GM21447 (cell line): ENCODE measurements around the gene C12orf43.

ENCODE experiments used
- ATAC-seq: cut with Tn5 transposase; IDR thresholded peaks from one replicate; pipeline ENCODE4 v1.9.1; 2021; ENCODE audit not compliant: unreplicated experiment

The C12orf43 gene

GRCh38 chr12:120999191-121000120 is 16.8 kb downstream of the C12orf43 start:
- no peak for ATAC-seq

GRCh38 chr12:120998435-120998834 is 17.9 kb downstream of the C12orf43 start:
- no peak for ATAC-seq

- no peak for ATAC-seq
Observed at GRCh38 chr12:120997448-120997847, 18.8 kb downstream of the C12orf43 start.

- no peak for ATAC-seq
Observed at GRCh38 chr12:120996133-120996746, 20.0 kb downstream of the C12orf43 start.

DNA sequence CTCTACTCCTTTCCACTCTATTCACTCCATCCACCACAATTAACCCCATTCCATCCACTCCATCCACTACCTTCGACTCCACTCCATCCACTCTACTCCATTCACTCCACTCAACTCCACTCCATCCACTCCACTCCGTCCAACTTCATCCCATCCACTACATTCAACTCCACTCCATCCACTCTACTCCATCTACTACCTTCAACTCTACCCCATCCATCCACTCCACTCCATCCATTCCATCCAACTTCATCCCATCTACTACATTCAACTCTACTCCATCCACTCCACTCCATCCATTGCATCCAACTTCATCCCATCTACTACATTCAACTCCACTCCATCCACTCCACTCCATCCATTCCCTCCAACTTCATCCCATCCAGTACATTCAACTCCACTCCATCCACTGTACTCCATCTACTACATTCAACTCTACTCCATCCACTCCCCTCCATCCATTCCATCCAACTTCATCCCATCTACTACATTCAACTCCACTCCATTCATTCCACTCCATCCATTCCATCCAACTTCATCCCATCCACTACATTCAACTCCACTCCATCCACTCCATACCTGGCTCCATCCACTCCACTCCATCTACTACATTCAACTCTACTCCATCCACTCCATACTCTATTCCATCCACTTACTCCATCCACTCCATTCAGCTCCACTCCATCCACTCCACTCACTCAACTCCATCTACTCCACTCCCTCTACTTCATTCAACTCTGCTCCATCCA is 21.5 kb downstream of the C12orf43 start:
- ATAC-seq, result no peak

GRCh38 chr12:120994059-120994458 is 22.2 kb downstream of the C12orf43 start:
- ATAC-seq, result no peak

DNA sequence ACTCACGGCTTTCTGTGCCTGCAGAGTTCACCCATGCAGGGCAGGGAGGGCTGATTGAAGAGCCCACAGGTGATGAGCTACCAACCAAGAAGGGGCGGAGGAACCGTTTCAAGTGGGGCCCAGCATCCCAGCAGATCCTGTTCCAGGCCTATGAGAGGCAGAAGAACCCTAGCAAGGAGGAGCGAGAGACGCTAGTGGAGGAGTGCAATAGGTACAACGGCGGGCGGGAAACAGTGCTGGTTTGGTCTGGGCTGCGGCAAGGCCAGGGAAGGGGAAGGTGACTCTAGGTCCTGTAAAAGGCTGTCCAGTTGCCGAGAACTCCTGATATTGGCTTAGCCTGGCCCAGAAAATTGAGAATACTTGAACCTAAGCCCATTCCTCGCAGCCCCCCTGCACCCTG is 22.8 kb downstream of the C12orf43 start:
- ATAC-seq, result no peak

GRCh38 chr12:120992989-120993388 is 23.3 kb downstream of the C12orf43 start:
- no peak for ATAC-seq

- no peak for ATAC-seq
Observed at GRCh38 chr12:120991965-120992364, 24.3 kb downstream of the C12orf43 start.

DNA sequence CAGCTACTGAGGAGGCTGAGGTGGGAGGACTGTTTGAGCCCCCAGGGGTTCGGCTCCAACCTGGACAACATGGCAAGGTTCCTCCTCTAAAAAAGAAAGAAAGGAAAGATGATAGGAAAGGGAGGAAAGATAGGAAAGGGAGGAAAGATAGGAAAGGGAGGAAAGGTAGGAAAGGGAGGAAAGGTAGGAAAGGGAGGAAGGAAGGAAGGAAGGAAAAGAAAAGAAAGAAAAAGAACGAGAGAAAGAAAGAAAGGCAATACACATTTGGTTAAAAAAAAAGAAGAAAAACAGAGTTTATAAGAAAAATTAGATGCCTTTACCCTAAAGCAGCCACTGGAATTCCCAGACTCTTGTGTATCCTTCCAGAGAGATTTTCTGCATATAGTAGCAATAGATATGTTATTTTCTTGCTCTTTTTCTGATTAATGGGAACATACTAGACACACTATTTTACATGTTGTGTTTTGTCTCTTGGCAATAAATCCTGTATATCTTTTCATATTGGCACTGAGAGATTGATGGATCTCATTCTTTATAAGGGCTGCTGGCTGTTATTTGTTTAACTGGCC is 25.7 kb downstream of the C12orf43 start:
- no peak for ATAC-seq

- no peak for ATAC-seq
Observed at GRCh38 chr12:120989687-120990086, 26.6 kb downstream of the C12orf43 start.

DNA sequence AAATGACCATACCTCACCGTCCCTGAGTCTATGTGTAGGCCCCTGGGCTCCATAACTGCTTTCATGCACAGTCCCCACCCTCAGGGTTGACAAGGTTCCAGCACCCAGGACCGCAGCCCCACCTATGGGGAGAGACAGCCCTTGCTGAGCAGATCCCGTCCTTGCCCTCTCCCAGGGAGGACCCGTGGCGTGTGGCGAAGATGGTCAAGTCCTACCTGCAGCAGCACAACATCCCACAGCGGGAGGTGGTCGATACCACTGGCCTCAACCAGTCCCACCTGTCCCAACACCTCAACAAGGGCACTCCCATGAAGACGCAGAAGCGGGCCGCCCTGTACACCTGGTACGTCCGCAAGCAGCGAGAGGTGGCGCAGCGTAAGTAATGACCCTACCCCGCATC is 27.6 kb downstream of the C12orf43 start:
- no peak for ATAC-seq

- ATAC-seq, result no peak
Observed at GRCh38 chr12:120988234-120988633, 28.1 kb downstream of the C12orf43 start.

GRCh38 chr12:120984351-120984898 is 31.9 kb downstream of the C12orf43 start:
- no peak for ATAC-seq

GRCh38 chr12:120983759-120984158 is 32.5 kb downstream of the C12orf43 start:
- ATAC-seq, result no peak

DNA sequence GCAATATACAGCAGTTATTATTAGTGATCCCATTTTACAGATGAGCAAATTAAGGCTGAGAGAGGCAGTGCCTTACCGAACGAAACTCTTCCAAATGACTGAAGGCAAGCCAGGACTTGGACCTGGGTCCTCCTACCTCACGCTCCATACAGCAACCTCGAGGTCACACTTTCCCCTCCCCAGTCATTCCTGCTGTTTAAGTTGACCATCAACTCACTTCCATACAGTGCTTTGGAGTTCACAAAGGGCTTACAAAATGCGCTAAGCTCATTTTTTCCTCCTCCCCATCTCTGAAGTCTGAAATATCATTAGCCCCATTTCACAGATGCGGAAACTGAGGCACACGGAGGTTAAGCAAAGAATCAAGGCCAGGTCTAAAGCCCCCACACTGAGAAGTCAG is 33.6 kb downstream of the C12orf43 start:
- ATAC-seq, result no peak

GRCh38 chr12:120981407-120981941 is 34.8 kb downstream of the C12orf43 start:
- ATAC-seq, result no peak

DNA sequence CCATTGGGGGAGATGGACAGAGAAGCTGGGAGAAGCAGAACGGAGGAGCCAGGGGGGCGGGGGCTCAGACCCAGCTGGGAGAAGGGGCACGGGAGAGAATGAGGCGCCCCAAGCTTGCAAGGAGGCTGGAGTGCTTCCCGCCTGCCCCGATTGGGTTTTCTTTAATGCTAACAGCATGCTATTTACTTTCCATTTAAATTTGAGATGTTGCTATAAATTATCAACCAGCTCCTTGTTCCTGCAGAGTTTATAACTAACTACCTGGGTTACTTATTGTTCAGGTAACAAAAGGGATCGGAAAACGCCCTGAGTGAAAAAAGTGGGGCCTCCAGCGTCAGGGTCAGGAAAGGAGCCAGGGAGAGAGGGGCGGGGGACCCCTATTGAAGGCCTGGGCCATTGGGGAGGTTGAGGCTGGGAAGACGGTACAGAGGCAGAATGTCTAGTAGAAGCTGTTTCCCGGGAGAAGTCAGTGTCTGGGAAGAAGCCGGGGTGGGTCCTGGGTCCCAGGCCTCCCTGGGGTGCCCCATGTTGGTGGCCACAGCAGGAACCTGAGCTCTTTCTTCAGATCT is 35.4 kb downstream of the C12orf43 start:
- no peak for ATAC-seq

DNA sequence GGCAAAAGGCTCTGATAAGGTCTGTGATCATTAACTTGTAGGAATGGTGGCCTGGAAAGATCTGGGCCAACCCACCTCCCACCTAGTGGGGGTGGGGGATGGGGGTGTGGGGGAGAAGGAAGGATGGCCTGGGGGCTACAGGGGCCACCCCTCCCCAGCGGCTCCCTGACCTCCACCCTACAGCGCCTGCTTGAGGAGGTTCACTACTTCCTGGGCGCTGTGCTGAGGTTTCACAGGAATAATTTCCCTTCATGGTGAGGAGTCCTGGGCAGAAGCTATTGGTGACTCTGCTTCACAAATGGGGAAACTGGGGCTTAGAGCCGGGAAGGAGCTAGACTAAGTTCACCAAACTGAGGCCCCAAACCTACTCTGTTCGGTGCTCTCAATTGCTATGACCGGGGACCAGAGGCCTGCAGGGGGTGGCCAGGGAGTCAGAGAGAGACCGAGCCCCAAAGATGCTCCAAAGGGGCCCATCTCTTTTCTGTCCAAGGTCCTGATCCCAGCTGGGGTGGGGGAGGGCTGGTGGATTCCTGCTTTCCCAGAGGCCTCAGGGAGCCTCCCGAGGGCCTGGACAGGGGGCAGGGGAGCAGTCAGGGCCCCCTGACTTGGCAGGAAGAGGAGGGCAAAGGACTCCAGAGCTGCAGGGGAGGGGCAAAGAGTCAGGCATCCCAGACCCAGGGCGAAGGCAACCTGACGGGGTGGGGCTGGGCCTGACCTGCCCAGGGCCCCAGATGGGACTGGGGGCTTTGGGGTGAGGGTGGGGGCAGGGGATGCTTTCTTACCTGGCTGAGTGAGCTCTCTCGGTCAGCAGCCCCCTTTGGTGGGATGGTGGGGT is 36.2 kb downstream of the C12orf43 start:
- no peak for ATAC-seq
